Left ventricle myocardium inferior (tissue), 1 donor: ENCODE results near the gene IER5. TPM values are rescaled to one million over a fixed set of nuclear protein-coding genes. Genes with fewer than 3 reads are reported as not detected.

Source experiments
- DNase-seq: peaks from one replicate; pipeline ENCODE4 v3.0.0-alpha.2; 2020
- H3K27ac ChIP-seq: fragments of 200-600 bp; replicated peaks from 2 replicates; pipeline ENCODE4 v1.8.0; 2021
- H3K27me3 ChIP-seq: fragments of 200-600 bp; 2 replicates; pipeline ENCODE4 v1.8.0; 2021; ENCODE audit warnings: low read depth
- H3K36me3 ChIP-seq: fragments of 200-600 bp; 2 replicates; pipeline ENCODE4 v1.8.0; 2021
- H3K4me1 ChIP-seq: fragments of 200-600 bp; 2 replicates; pipeline ENCODE4 v1.8.0; 2021
- H3K4me3 ChIP-seq: fragments of 200-600 bp; 2 replicates; pipeline ENCODE4 v1.8.0; 2021; ENCODE audit warnings: mild to moderate bottlenecking, moderate library complexity
- H3K9me3 ChIP-seq: fragments of 200-600 bp; replicated peaks from 2 replicates; pipeline ENCODE4 v1.8.0; 2021
- CTCF ChIP-seq: fragments of 200-600 bp; IDR thresholded peaks from 2 replicates; pipeline ENCODE4 v1.8.0; 2021; ENCODE audit warnings: antibody characterized with exemption, mild to moderate bottlenecking, borderline replicate concordance
- intact Hi-C: fragments of 100-400 bp; cut with micrococcal nuclease; formaldehyde crosslinking; loops from one replicate; pipeline ENCODE4 v1.11.0; 2022
- total RNA-seq: library from RNA; stranded (reverse); fragmentation: NEBNext Ultra II Directional; extraction: Animal tissue kit (Norgen Biotek cat#: 25700); gene quantifications from one replicate; pipeline ENCODE4 v1.2.1, GENCODE V29; 2021
- donor health status: DM: no; HTN: yes; CAD: no; lungs with severe emphysema.

The IER5 gene
- total RNA-seq, 1 donor from 2014 or later: 22.1 TPM

DNA sequence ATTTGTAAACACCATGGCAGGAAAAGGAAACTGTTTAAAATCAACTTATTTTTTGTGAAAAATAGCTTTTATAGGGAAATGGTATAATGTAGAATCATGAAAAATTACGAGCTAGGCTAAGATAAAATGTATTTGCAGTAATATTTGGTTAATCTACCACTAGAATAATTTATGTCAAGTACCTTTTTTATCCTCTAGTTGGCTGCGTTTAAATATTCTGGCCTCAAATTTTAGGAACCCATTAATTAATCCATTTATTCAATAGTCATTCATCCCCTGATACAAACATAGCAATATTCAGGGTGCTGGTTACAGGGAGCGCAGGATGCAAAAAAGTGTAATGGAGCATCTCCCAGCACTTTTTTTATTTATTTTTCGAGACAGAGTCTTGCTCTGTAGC is 8.6 kb upstream of the IER5 start:
- no peaks in the 10 kb centered on the region for H3K36me3 ChIP-seq
- no peak for TF ChIP-seq CTCF
- H3K9me3 ChIP-seq: no peaks in the 10 kb centered on the region
- DNase-seq: no peak
- H3K4me1 ChIP-seq: peaks cover 19% of the 10 kb centered on the region
- H3K27ac ChIP-seq: no peak overlapping the region
- H3K4me3 ChIP-seq: no peak overlapping the region
- intact Hi-C loops: loop anchor here (5.0 kb wide), 2 partner anchors 38 to 62 kb away; no protein-coding TSS in a partner anchor
- H3K27me3 ChIP-seq: peaks cover 3% of the 10 kb centered on the region

GRCh38 chr1:181080556-181080955 is 7.9 kb upstream of the IER5 start:
- no peaks in the 10 kb centered on the region for H3K36me3 ChIP-seq
- no peak for DNase-seq
- H3K27ac ChIP-seq: no peak overlapping the region
- no peaks in the 10 kb centered on the region for H3K27me3 ChIP-seq
- intact Hi-C loops: loop anchor here (5.0 kb wide), 2 partner anchors 38 to 62 kb away; no protein-coding TSS in a partner anchor
- H3K9me3 ChIP-seq: no peaks in the 10 kb centered on the region
- TF ChIP-seq CTCF: no peak
- peaks cover 19% of the 10 kb centered on the region for H3K4me1 ChIP-seq
- H3K4me3 ChIP-seq: no peak overlapping the region

DNA sequence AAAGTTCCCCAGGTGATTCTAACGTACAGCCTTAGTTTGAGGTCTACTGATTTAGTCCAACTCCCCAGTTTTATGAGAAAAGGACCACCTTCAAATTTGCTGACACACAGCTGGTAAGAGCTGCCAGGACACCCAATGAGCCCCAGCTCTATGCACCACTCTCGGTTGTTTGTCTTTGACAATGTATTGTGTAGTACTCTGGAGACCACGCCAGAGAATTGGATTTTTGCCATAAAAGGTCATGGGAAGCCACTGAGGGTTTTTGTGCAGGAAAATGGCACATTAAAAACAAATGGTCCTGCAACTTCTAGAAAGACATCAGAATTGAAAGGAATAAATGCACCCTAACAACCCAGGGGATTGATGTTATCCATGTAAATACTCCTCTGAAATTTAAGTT is 7.1 kb upstream of the IER5 start:
- H3K9me3 ChIP-seq: no peaks in the 10 kb centered on the region
- TF ChIP-seq CTCF: no peak
- no peak for DNase-seq
- no peaks in the 10 kb centered on the region for H3K36me3 ChIP-seq
- no peaks in the 10 kb centered on the region for H3K27me3 ChIP-seq
- intact Hi-C loops: loop anchor here (5.0 kb wide), 2 partner anchors 39 to 61 kb away; no protein-coding TSS in a partner anchor
- peaks cover 19% of the 10 kb centered on the region for H3K4me1 ChIP-seq
- H3K27ac ChIP-seq: no peak overlapping the region
- H3K4me3 ChIP-seq: no peak overlapping the region

- no peak overlapping the region for H3K4me3 ChIP-seq
- no peak for DNase-seq
- intact Hi-C loops: loop anchor here (5.0 kb wide), 2 partner anchors 42 to 58 kb away; no protein-coding TSS in a partner anchor
These were observed 4.5 kb upstream of the IER5 start for GRCh38 chr1:181083842-181084605.

GRCh38 chr1:181084606-181084969 is 3.9 kb upstream of the IER5 start:
- DNase-seq: no peak

More at GRCh38 chr1:181083842-181084605, 4.5 kb upstream of the IER5 start:
- peaks cover 16% of the 10 kb centered on the region for H3K4me1 ChIP-seq
- TF ChIP-seq CTCF: peak; percentile 70
- H3K27me3 ChIP-seq: no peaks in the 10 kb centered on the region
- H3K9me3 ChIP-seq: no peaks in the 10 kb centered on the region
- no peak overlapping the region for H3K27ac ChIP-seq
- H3K36me3 ChIP-seq: no peaks in the 10 kb centered on the region

More at GRCh38 chr1:181084606-181084969, 3.9 kb upstream of the IER5 start:
- Histone ChIP-seq H3K9me3 (no peaks in the 10 kb centered on the region), H3K27me3 (no peaks in the 10 kb centered on the region), H3K4me3 (no peak overlapping the region), H3K36me3 (no peaks in the 10 kb centered on the region), H3K4me1 (peaks cover 20% of the 10 kb centered on the region), H3K27ac (no peak overlapping the region)
- TF ChIP-seq CTCF: no peak
- intact Hi-C loops: loop anchor here (5.0 kb wide), 2 partner anchors 42 to 58 kb away; no protein-coding TSS in a partner anchor
